COLO829 (cell line): Measurements from ENCODE around the gene MAL.
"Not testable (repeated sequence)": the region's sequence is repeated elsewhere in the genome, so short reads cannot be mapped to it uniquely, and the experiment has no call there.

ENCODE experiments used
- DNase-seq: peaks from one replicate; pipeline ENCODE4 v3.0.0; 2012; ENCODE audit warnings: low spot score

Gene MAL

DNA sequence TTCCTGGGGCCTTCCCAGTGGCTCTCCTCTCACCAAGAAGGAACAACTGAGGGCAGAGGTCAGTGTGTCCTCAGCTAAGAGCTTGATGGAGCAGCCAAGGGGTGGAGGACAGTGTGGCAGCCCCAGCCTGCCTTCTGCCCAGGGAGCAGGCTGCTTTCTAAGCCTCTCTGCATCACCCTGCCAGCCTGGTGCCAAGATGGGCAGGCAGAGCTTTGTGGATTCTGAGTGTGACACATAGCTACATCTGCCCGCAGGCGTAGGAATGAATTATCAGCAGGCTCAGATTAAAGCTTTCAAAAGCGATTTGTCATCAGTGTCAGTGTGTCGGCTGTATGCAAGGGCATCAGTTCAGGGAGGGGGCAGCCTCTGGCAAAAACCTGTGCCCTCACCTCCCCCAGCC, 8.7 kb downstream of the MAL start:
- peak; percentile 39 for DNase-seq

DNA sequence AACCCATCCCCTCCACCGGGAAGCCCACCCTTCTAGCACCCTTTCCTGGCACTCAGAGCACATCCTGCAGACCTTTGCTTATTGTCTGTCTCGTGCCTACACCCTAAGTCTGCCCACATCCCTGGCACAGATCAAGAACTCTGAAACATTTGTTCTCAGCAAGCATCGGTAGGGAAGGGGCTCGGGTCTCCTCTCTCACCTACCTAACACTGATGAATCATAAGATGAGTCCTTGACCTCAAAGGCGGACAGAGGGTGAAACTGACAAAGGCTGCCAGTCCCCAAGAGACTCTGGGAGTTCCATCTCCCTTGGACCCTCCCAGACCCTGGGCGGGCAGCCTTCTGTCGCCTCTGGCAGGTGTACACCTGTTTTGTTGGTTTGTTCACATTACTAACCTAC, 9.3 kb downstream of the MAL start:
- no peak for DNase-seq

DNA sequence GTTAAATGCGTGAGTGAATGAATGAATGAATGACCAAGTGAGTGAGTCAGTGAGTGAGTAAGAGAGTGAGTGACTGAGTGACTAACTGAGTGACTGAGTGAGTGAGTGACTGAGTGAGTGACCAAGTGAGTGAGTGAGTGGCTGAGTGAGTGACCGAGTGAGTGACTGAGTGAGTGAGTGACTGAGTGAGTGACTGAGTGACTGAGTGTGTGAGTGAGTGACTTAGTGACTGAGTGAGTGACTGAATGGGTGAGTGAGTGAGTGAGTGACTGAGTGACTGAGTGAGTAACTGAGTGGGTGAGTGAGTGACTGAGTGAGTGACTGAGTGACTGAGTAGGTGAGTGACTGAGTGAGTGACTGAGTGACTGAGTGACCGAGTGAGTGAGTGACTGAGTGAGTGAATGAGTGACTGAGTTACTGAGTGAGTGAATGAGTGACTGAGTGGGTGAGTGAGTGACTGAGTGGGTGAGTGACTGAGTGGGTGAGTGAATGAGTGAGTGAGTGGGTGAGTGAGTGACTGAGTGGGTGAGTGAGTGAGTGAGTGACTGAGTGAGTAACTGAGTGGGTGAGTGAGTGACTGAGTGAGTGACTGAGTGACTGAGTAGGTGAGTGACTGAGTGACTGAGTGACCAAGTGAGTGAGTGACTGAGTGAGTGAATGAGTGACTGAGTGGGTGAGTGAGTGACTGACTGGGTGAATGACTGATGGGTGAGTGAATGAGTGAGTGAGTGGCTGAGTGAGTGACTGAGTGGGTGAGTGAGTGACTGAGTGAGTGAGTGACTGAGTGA, 11.3 kb downstream of the MAL start:
- no peak for DNase-seq

DNA sequence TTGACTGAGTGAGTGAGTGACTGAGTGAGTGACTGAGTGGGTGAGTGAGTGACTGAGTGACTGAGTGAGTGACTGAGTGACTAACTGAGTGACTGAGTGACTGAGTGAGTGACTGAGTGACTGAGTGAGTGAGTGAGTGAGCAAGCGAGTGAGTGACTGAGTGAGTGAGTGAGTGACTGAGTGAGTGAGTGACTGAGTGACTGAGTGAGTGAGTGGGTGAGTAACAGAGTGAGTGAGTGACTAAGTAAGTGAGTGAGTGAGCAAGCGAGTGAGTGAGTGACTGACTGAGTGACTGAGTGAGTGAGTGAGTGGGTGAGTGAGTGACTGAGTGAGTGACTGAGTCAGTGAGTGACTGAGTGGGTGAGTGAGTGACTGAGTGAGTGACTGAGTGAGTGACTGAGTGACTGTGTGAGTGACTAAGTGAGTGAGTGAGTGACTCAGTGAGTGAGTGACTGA, 11.9 kb downstream of the MAL start:
- DNase-seq, result no peak

DNA sequence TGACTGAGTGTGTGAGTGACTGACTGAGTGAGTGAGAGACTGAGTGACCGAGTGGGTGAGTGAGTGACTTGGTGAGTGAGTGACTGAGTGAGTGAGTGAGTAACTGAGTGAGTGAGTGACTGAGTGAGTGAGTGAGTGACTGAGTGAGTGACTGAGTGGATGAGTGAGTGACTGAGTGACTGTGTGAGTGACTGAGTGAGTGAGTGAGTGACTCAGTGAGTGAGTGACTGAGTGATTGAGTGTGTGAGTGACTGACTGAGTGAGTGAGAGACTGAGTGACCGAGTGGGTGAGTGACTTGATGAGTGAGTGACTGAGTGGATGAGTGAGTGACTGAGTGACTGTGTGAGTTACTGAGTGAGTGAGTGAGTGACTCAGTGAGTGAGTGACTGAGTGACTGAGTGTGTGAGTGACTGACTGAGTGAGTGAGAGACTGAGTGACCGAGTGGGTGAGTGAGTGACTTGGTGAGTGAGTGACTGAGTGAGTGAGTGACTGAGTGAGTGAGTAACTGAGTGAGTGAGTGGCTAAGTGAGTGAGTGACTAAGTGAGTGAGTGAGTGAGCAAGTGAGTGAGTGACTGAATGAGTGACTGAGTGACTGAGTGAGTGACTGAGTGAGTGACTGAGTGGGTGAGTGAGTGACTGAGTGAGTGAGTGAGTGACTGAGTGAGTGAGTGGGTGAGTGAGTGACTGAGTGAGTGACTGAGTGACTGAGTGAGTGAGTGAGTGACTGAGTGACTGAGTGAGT, 12.5 kb downstream of the MAL start:
- DNase-seq, result not testable (repeated sequence)

DNA sequence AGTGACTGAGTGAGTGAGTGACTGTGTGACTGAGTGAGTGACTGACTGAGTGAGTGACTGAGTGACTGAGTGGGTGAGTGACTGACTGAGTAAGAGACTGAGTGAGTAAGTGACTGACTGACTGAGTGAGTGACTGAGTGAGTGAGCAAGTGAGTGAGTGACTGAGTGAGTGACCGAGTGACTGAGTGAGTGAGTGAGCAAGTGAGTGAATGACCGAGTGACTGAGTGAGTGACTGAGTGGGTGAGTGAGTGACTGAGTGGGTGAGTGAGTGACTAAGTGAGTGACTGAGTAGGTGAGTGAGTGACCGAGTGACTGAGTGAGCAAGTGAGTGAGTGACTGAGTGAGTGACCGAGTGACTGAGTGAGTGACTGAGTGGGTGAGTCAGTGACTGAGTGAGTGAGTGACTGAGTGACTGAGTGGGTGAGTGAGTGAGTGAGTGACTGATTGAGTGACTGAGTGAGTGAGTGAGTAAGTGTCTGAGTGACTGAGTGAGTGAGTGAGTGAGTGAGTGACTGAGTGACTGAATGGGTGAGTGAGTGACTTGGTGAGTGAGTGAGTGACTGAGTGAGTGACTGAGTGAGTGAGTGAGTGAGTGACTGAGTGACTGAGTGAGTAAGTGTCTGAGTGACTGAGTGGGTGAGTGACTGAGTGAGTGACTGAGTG, 13.3 kb downstream of the MAL start:
- no peak for DNase-seq

DNA sequence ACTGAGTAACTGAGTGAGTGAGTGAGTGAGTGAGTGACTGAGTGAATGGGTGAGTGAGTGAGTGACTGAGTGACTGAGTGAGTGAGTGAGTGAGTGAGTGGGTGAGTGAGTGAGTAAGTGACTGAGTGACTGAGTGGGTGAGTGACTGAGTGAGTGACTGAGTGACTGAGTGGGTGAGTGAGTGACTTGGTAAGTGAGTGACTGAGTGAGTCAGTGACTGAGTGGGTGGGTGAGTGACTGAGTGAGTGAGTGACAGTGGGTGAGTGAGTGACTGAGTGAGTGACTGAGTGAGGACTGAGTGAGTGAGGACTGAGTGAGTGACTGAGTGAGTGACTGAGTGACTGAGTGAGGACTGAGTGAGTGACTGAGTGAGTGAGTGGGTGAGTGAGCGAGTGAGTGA, 13.9 kb downstream of the MAL start:
- DNase-seq, result no peak

DNA sequence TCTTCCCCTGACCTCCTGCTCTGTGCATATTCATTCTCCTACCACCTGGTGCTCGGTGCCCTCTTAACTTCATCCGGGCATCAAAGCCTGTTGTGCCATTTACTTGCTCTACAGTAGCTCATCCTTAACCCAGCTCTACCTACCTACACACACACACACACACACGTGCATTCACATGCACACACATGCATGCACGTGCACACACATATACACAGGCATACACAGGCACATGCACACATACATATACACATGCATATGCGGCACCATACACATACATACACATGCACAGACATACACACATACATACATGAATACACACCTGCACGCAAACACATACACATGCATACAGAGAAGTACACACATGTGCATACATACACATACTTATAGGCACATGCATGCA, 14.5 kb downstream of the MAL start:
- DNase-seq, result no peak

DNA sequence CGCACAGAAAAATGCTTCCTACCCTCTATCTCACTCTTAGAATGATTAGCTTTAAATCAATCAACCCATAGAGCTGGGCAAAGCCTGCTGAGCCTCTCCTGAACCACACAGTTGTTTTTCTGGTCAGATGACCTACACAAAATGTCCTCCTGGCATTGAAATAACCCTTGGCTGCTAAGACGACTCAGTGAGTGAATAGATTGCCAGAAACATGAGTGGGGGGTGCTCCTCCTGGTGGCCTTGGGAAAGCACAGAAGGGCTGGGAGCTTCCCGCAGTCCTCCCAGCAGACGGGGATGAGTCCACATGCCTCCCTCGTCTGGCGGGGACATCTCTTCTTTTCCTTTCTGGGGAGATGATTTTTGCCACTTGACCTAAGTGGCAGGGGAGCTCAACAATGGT, 14.9 kb downstream of the MAL start:
- no peak for DNase-seq

DNA sequence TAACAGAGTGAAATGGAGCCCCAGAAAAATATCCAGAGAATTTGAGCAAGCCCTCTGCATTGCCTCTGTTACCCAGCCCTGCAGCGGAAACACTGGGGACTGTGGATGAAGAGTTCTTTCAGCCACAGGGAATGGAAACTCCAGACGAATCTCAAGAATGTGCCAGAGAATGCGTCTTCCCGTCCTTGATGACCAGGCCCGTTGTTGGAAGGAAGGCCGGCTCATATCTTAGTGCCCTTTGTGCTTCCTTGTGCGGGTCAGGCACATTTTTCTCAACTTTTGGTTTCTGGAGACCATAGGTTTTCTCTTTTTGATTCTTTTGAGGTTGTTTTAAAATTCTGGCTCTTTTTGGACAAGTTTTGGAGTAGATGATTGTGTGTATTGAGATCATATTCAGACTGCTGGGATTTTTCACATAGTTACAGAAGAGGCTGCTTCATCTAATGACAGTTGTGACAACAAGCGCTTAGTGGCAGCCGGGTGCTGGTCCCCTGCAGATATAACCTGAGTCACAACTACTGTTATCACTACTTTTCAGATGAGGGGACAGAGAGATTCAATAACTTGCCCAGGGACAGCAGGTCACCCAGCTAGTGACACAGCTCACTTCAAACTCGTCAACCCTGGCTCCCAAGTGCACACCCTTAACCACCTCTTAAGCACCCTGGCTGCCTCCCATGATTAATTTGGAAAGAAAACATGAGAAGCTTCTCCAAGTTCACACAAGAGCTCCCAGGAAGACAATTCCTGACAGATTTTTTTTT, 15.7 kb downstream of the MAL start:
- DNase-seq, result no peak

DNA sequence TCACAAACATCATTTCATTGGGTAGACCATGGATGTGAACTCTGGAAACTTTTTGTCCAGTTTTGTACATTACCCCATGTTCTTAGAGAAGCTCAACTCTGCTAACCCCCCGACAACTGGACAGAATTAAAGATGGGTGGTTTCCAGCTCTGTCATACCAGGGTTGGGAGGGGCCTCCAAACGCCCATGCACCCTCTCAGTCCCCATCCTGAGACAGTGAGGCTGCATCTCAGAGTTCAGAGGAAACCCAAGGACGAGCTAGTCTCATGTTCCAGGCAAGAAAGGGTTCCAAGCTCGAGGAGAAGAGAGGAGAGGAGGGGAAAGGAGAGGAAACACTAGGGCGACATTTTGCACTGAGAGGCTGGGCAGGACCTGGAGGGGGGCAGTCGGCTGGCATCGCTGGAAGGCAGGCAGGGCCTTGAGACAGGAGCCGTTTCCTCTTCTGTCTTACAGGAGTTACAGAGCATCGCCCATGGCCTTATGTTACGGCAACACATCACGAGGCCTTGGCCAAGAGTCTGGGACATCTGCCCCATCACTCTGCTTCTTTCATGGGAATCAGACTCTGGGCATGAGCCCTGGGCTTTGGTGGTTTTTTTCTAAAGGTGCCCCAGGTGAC, 16.4 kb downstream of the MAL start:
- no peak for DNase-seq

DNA sequence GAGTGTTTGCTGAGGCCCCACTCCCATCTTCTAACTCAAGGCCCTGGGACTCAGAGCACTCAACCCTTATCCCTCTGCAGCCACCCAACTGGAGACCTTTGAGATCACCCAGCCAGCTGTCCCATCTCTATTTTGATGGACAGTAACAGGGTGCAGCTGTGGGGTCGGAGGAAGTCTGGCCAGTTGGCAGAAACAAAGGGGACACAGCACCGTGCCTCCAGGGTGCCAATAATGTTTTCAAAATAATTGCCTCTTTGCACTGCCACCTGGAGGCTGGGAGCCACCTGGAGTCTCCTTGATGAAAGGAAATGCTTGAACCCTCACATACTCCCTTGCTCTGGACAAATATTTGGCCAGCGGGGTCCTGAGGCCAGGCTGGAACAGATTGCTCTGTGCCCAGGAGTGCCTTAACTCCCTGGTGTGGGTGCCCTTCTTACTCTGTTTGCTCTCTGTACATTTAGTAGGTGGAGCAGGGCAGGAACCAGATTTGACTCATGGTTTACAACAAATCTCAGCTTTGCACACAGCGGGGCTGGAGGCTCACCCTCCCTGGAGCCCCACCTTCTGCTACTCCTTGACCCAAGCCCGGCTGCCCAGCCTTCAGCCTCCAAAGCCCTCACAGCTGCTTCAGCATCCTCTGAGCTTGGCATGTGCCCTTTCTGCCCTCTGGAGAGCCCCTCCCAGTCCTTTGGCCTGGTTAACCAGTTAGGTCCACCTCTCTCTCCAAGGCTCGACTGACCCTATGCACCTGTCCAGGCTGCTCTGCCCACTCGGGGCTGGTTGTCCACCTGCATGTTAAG, 17.2 kb downstream of the MAL start:
- DNase-seq, result no peak

DNA sequence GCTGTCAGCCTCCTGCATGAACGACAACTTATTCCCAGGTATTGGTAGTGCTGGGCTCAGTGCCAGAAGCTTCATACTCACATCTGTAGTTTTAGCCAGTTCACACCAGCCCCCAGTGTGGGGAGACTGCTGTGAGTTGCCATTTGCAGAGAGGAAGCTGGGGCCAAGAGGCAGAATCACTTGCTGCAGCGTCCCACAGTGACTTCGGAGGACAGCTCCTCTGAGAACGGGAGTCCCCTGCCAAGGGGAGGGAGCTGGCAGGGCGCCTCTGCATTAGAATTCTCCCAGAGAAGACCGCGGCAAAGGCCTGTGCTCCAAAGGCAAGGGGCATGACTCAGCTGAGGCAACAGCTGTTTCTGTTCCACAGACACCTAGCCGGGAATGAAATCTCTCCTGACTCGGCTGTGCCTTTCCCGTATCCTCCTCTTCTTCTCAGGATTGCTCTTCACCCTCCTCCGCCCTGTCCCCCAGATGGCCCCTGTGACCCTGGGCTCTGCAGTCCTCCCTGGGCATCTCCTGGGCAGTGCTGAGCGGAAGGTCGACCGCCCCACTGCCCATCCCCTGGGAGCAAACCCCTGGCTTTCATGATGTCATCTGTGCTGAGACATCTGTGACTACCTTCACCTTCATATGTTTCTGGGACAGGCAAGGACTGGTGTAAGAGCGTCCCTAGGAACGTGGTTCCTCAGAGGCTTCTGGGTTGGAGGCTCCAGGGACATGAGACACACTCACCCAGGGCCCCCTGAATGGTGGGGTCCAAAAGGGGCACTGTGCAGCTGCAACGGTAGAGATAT, 18.0 kb downstream of the MAL start:
- DNase-seq, result no peak

DNA sequence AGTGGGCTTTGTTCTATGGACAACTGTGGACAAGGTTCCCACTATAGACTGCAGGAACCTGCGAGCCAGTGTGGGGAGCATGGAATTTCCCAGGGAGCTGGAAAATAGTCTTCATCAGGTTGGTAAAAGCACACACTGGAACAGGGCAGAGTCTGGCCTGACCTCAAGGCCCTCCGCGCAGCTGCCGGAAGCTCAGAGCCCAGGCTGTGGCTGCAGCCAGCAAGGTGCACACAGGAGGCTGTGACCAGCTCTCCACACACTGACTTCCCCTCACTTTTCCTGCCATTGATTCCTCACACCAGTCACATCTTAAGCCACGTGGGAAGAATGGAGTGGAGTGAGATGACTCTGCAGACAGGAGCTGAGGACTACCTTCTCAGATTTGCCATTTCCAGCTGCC, 19.1 kb downstream of the MAL start:
- DNase-seq, result no peak

DNA sequence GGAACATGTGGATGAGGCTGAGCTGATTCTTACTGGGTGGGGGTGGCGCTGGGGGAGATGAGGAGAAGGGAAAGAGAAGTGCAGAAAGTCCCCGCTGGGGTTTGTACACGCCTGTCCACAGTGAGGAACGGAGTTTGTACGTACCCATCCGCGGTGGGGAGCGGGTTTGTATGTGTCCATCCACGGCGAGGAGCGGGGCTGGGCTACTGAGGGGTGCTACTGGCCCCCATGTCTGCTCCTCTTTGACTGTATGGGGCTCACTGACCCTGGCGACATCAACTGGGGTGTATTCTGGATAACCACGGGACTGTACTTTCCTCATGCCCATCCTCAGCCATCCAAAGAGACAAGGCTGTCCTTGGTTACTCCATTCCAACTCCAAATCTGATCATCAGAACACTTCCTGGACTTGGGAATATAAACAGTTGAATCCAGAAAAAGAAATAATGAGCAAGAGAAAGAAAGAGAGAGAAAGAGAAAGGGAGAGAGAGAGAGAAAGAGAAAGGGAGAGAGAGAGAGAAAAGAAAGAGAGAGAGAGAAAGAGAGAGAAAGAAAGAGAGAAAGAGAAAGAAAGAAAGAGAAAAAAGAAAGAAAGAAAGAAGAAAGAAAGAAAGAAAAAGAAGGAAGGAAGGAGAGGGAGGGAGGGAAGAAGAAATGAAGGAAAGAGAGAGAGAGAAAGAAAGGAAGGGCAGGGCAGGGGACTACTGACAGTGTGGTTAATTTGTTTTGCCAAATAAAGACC, 21.0 kb downstream of the MAL start:
- no peak for DNase-seq

DNA sequence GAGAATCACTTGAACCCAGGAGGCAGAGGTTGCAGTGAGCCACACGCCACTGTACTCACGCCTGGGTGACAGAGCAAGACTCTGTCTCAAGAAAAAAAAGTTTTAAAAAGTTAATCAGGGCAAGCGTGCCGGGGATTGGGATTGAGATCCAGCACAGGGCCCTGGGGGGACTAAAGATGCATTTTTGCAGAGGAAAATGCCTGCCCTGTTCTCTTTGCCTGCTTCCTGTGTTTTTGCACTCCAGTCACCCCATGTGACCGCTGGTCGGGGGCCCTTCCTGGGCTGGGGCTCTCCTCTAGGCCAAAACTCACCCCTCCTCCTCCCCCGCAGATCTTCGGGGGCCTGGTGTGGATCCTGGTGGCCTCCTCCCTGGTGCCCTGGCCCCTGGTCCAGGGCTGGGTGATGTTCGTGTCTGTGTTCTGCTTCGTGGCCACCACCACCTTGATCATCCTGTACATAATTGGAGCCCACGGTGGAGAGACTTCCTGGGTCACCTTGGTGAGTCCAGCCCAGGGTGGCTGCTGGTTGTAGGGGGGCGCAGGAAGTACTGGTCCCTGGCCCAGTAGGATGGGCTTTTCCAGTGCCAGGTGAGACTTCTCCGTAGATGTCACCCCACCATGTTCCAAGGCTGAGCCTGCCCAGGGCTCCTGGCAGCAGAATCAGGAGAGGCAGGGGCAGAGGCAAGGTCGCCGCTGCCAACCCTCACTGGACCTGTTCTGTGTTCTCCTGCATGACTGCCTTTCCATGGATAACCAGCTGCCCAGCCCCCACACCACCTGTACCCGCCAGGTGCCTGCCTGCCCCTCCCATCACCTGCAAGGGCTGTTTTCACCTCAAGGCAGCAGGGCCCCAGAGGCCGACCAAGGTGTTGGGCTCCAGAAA, 22.4 kb downstream of the MAL start:
- DNase-seq, result no peak

DNA sequence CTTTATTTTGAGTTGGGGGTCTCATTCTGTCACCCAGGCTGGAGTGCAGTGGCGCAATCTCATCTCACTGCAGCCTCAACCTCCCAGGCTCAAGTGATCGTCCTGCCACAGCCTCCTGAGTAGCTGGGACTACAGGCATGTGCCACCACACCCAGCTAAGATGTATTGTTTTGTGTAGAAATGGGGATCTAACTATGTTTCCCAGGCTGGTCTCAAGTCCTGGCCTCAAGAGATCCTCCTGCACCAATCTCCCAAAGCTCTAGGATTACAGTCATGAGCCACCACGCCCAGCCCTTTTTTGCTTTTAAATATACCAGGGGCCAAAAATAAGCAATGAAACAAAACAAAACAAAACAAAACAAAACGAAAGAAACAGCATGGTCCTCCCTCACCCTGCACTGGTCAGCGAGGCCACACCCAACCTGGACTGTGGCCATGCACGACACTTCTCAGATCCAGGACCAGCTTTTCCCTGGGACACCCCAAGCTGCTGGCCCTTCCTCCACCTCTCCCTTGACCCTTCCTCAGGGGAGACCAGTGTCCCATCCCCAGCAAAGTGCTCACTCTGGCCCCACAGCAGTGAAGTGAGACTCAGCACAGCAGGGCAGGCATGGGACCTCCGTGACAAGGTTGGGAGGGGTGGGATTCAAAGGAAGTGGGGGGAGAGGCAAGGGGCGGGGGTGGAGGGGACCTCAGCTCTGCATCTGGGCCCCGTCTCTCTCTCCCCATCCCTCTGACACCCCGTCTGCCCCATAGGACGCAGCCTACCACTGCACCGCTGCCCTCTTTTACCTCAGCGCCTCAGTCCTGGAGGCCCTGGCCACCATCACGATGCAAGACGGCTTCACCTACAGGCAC, 23.5 kb downstream of the MAL start:
- no peak for DNase-seq

DNA sequence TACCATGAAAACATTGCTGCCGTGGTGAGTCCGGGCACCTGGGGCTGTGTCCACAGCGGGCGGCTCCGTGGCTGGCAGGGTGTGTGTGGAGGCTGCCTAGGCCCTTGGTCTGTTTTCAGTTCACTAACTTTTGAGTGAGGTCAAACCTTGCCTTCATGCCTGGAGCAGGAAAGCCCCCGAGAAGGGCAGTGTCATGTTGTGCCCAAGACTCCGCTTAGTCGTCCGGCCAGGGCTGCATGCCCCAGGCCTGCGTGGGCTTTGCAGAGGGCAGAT, 24.1 kb downstream of the MAL start:
- DNase-seq, result no peak
